ENCODE data around the gene PHOSPHO1. TPM values are rescaled to one million over a fixed set of nuclear protein-coding genes. Genes with fewer than 3 reads are reported as not detected.

PHOSPHO1 gene
- total RNA-seq, 1 experiment from 2014 or later = 1.1 TPM

DNA sequence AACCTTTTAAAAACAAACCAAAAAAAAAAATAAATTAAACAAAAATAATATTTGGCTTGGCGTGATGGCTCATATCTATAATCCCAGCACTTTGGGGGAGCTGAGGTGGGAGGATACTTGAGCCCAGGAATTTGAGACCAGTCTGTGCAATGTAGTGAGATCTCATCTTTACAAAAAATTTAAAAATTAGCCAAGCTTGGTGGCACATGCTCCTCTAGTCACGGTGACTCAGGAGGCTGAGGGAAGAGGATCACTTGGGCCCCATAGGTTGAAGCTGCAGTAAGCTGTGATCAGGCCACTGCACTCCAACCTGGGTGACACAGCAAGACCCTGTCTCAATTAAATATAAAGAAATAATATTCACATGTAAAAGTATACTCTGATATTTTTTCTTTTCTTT is 32.4 kb downstream of the PHOSPHO1 start:
- no TSS peak for BruUV-seq (replicated peaks)
- Histone ChIP-seq H3K4me2 (ENCODE audit: low read length) (no peak overlapping the region), H3K27ac (ENCODE audit: low read length) (no peak overlapping the region), H3K79me2 (ENCODE audit: low read length) (no peaks in the 10 kb centered on the region), H3K9ac (ENCODE audit: low read length) (no peak overlapping the region), H3K27me3 (ENCODE audit: low read length) (peaks cover 2% of the 10 kb centered on the region; the same call in 1 of the 2 replicates), H4K20me1 (ENCODE audit: low read length) (no peaks in the 10 kb centered on the region), H3F3A (ENCODE audit: low read length, unreplicated experiment) (no peaks in the 10 kb centered on the region), H2AFZ (ENCODE audit: low read length) (no peak overlapping the region), H3K9me2 (replicated peaks; ENCODE audit: low read length) (no peaks in the 10 kb centered on the region), H3K4me3 (ENCODE audit: low read length) (no peak overlapping the region), H3K36me3 (ENCODE audit: low read depth, low read length) (no peaks in the 10 kb centered on the region), H3K9me3 (ENCODE audit: low read length) (no peaks in the 10 kb centered on the region), H3K4me1 (ENCODE audit: insufficient read depth, low read length) (peaks cover 11% of the 10 kb centered on the region)
- intact Hi-C loops (cut with micrococcal nuclease) = no loop called here
- TF ChIP-seq EZH2 (IDR thresholded peaks at IDR 0.05; ENCODE audit: low read length, unreplicated experiment) (no peak), EZH2phosphoT487 (IDR thresholded peaks at IDR 0.05; ENCODE audit: borderline replicate concordance, low read length) (no peak)
- TF ChIP-seq, protein P1, sequence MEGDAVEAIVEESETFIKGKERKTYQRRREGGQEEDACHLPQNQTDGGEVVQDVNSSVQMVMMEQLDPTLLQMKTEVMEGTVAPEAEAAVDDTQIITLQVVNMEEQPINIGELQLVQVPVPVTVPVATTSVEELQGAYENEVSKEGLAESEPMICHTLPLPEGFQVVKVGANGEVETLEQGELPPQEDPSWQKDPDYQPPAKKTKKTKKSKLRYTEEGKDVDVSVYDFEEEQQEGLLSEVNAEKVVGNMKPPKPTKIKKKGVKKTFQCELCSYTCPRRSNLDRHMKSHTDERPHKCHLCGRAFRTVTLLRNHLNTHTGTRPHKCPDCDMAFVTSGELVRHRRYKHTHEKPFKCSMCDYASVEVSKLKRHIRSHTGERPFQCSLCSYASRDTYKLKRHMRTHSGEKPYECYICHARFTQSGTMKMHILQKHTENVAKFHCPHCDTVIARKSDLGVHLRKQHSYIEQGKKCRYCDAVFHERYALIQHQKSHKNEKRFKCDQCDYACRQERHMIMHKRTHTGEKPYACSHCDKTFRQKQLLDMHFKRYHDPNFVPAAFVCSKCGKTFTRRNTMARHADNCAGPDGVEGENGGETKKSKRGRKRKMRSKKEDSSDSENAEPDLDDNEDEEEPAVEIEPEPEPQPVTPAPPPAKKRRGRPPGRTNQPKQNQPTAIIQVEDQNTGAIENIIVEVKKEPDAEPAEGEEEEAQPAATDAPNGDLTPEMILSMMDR (conservative IDR thresholded peaks at IDR 0.05; ENCODE audit: low read depth, low read length) = no peak
- ATAC-seq = no peak
- ChIA-PET POLR2A (ENCODE audit: unreplicated experiment) (no interaction called here), CTCF (interaction anchor here (0.6 kb wide), 1 partner anchor 25 kb away, joined by 4 read pairs; no protein-coding TSS in a partner anchor)
- no peak for DNase-seq

DNA sequence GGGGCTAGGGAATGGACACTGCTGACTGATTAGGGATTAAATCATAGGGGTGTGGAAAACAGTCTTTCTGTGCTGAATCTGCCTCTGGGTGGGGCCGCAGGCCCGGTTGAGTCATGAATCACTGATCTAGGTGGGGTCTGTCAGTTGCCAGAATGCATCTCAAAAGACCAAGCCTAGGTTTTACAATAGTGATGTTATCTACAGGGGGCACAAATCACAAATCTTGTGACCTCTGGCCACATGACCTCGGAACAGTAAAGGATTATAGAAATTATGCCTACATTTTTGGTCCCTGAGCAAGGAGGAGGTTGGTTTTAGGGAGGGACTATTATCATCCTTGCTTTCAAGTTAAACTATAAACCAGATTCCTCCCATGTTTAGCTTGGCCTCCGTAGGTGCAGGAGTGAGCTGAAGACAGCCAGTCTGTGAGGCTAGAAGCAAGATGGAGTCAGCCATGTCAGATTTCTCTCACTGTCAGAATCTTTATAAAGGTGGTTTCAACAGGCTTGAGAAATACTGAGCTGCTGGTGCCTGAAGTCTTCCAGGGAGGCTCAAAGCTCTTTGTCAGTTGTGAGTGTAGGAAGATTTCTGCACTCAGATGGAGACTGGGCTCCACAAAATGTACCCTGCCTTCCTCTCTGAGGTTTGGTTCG is 33.1 kb downstream of the PHOSPHO1 start:
- Histone ChIP-seq H3K9me3 (ENCODE audit: low read length) (no peaks in the 10 kb centered on the region), H2AFZ (ENCODE audit: low read length) (peak overlapping the region; percentile 63), H3K27me3 (ENCODE audit: low read length) (no peaks in the 10 kb centered on the region), H3K9me2 (replicated peaks; ENCODE audit: low read length) (no peaks in the 10 kb centered on the region), H3F3A (ENCODE audit: low read length, unreplicated experiment) (no peaks in the 10 kb centered on the region), H3K36me3 (ENCODE audit: low read depth, low read length) (no peaks in the 10 kb centered on the region), H4K20me1 (ENCODE audit: low read length) (no peaks in the 10 kb centered on the region), H3K9ac (ENCODE audit: low read length) (no peak overlapping the region), H3K4me3 (ENCODE audit: low read length) (no peak overlapping the region), H3K27ac (ENCODE audit: low read length) (no peak overlapping the region), H3K4me2 (ENCODE audit: low read length) (no peak overlapping the region), H3K4me1 (ENCODE audit: insufficient read depth, low read length) (peaks cover 11% of the 10 kb centered on the region), H3K79me2 (ENCODE audit: low read length) (no peaks in the 10 kb centered on the region)
- TF ChIP-seq EZH2phosphoT487 (IDR thresholded peaks at IDR 0.05; ENCODE audit: borderline replicate concordance, low read length) = no peak
- ATAC-seq (no peak), DNase-seq (peak; percentile 55)
- POLR2A ChIA-PET (ENCODE audit: unreplicated experiment) = no interaction called here
- BruUV-seq (replicated peaks) = no TSS peak
- CTCF ChIA-PET = interaction anchor here (0.6 kb wide), 1 partner anchor 904 kb away, joined by 3 read pairs; no protein-coding TSS in a partner anchor
- intact Hi-C loops (cut with micrococcal nuclease) = no loop called here

DNA sequence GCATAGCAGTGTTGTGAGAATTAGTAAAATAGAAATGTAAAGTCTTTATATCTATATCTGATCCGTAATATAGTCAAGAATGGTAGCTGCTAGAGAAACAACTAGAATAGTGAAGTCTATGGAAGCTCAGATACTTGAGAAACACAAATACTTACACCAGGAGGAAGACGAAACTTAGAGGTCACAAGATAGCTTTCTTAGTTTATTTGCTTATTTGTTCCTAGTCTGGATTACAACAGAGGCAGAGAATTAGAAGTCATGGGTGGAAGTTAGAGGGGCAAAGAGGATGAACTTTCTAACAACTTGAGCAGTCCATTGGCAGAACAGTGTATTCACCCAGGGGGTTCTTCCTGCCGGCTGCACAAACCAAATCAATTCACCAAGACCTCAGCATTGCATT is 34.1 kb downstream of the PHOSPHO1 start:
- Histone ChIP-seq H3K9ac (ENCODE audit: low read length) (no peak overlapping the region), H3F3A (ENCODE audit: low read length, unreplicated experiment) (no peaks in the 10 kb centered on the region), H3K9me3 (ENCODE audit: low read length) (no peaks in the 10 kb centered on the region), H3K27me3 (ENCODE audit: low read length) (no peaks in the 10 kb centered on the region), H3K27ac (ENCODE audit: low read length) (no peak overlapping the region), H3K4me3 (ENCODE audit: low read length) (no peak overlapping the region), H3K36me3 (ENCODE audit: low read depth, low read length) (no peaks in the 10 kb centered on the region), H3K4me1 (ENCODE audit: insufficient read depth, low read length) (peaks cover 11% of the 10 kb centered on the region), H3K9me2 (replicated peaks; ENCODE audit: low read length) (no peaks in the 10 kb centered on the region), H2AFZ (ENCODE audit: low read length) (no peak overlapping the region), H4K20me1 (ENCODE audit: low read length) (no peaks in the 10 kb centered on the region), H3K4me2 (ENCODE audit: low read length) (no peak overlapping the region), H3K79me2 (ENCODE audit: low read length) (no peaks in the 10 kb centered on the region)
- intact Hi-C loops (cut with micrococcal nuclease) = no loop called here
- ChIA-PET POLR2A (ENCODE audit: unreplicated experiment) (no interaction called here), CTCF (no interaction called here)
- TF ChIP-seq, protein P1 (conservative IDR thresholded peaks at IDR 0.05; ENCODE audit: low read depth, low read length) = no peak
- TF ChIP-seq EZH2phosphoT487 (IDR thresholded peaks at IDR 0.05; ENCODE audit: borderline replicate concordance, low read length) (no peak), EZH2 (IDR thresholded peaks at IDR 0.05; ENCODE audit: low read length, unreplicated experiment) (no peak)
- DNase-seq (no peak), ATAC-seq (no peak)
- BruUV-seq (replicated peaks) = no TSS peak

Measured in PC-3 (cell line).